ENCODE measurements around the gene CD244. TPM values are rescaled to one million over a fixed set of nuclear protein-coding genes. Genes with fewer than 3 reads are reported as not detected.

The CD244 gene
- total RNA-seq, 4 donors from 2014 or later: 0.25 to 0.63 (median 0.34) TPM; not detected in 1

- intact Hi-C loops (cut with DNase I; ENCODE audit: low total_unique reads): no loop called here
- TF ChIP-seq, protein P1, sequence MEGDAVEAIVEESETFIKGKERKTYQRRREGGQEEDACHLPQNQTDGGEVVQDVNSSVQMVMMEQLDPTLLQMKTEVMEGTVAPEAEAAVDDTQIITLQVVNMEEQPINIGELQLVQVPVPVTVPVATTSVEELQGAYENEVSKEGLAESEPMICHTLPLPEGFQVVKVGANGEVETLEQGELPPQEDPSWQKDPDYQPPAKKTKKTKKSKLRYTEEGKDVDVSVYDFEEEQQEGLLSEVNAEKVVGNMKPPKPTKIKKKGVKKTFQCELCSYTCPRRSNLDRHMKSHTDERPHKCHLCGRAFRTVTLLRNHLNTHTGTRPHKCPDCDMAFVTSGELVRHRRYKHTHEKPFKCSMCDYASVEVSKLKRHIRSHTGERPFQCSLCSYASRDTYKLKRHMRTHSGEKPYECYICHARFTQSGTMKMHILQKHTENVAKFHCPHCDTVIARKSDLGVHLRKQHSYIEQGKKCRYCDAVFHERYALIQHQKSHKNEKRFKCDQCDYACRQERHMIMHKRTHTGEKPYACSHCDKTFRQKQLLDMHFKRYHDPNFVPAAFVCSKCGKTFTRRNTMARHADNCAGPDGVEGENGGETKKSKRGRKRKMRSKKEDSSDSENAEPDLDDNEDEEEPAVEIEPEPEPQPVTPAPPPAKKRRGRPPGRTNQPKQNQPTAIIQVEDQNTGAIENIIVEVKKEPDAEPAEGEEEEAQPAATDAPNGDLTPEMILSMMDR (IDR thresholded peaks at IDR 0.05): no peak
- TF ChIP-seq POLR2A (IDR thresholded peaks at IDR 0.05): no peak
- H3K4me3 ChIP-seq (ENCODE audit: low read depth, poor library complexity, severe bottlenecking): no peak overlapping the region
- no peak for DNase-seq (ENCODE audit: low spot score in 2 of 2)
- 85 to 86% methylated on average over 6 of the region's 6 CpGs for WGBS, 2 donors
Measured at GRCh38 chr1:160814316-160814715, 48.4 kb downstream of the CD244 start.

DNA sequence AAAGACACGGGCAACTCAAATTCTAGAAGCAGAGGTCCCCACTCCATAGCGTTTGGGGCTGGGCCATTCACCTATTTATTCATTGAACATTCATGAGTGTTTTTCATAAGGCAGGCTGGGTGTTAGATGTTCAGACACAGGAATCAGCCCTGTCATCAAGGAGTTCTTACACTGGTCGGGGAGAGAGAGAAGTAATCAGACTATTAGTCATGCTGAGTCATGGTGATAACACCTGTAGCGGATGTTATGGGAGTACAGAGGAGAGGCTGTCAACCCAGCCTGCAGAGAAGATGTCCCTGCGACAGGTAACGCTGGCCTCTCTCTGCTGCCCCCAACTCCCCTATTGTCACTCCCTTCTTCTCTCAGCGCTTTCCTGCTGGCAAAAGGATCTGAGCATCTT, 49.5 kb downstream of the CD244 start:
- WGBS, 2 donors: 69 to 84% methylated on average over 7 of the region's 7 CpGs
- DNase-seq (ENCODE audit: low spot score in 2 of 2): no peak
- intact Hi-C loops (cut with DNase I; ENCODE audit: low total_unique reads): no loop called here
- no peak overlapping the region for H3K4me3 ChIP-seq (ENCODE audit: low read depth, poor library complexity, severe bottlenecking)
- TF ChIP-seq, protein P1 (IDR thresholded peaks at IDR 0.05): no peak
- TF ChIP-seq POLR2A (IDR thresholded peaks at IDR 0.05): no peak

- no peak for DNase-seq (ENCODE audit: low spot score in 2 of 2)
- WGBS, 2 donors: 83 to 84% methylated on average over 2 of the region's 2 CpGs
- TF ChIP-seq POLR2A (IDR thresholded peaks at IDR 0.05): no peak
- no peak overlapping the region for H3K4me3 ChIP-seq (ENCODE audit: low read depth, poor library complexity, severe bottlenecking)
- intact Hi-C loops (cut with DNase I; ENCODE audit: low total_unique reads): no loop called here
Measured at GRCh38 chr1:160811147-160811546, 51.5 kb downstream of the CD244 start.

GRCh38 chr1:160810486-160810885, 52.2 kb downstream of the CD244 start:
- intact Hi-C loops (cut with DNase I; ENCODE audit: low total_unique reads): no loop called here
- no peak overlapping the region for H3K4me3 ChIP-seq (ENCODE audit: low read depth, poor library complexity, severe bottlenecking)
- DNase-seq (ENCODE audit: low spot score in 2 of 2): no peak
- no peak for TF ChIP-seq POLR2A (IDR thresholded peaks at IDR 0.05)
- TF ChIP-seq, protein P1 (IDR thresholded peaks at IDR 0.05): no peak
- 42% methylated on average over 1 of the region's 1 CpG for WGBS, 2 donors

DNA sequence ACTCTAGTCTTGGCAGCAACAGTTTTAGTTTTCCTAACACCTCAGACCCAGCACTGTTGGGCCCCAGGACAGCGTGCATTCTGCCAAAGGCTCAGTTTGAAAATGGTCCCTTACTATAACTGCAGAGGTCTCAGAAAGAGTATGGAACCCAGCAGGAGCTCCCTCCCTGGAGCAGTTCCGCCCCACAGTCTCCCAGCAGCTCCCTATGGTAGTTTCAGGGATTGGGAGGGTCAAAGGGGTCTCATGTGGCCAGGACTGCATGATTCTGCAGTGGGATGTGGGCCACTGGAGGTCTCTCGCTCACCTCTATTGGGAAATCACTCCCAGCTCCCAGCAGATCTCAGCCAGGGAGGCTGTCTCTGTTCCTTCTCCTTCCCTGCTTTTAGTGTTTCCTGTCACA, 54.4 kb downstream of the CD244 start:
- intact Hi-C loops (cut with DNase I; ENCODE audit: low total_unique reads): no loop called here
- no peak for DNase-seq (ENCODE audit: low spot score in 2 of 2)
- H3K4me3 ChIP-seq (ENCODE audit: low read depth, poor library complexity, severe bottlenecking): no peak overlapping the region
- WGBS, 2 donors: 86 to 93% methylated on average over 3 of the region's 3 CpGs
- TF ChIP-seq POLR2A (IDR thresholded peaks at IDR 0.05): no peak
- TF ChIP-seq, protein P1 (IDR thresholded peaks at IDR 0.05): no peak

GRCh38 chr1:160807738-160808137, 54.9 kb downstream of the CD244 start:
- TF ChIP-seq POLR2A (IDR thresholded peaks at IDR 0.05): no peak
- TF ChIP-seq, protein P1 (IDR thresholded peaks at IDR 0.05): no peak
- H3K4me3 ChIP-seq (ENCODE audit: low read depth, poor library complexity, severe bottlenecking): no peak overlapping the region
- no peak for DNase-seq (ENCODE audit: low spot score in 2 of 2)
- intact Hi-C loops (cut with DNase I; ENCODE audit: low total_unique reads): no loop called here
- 92 to 100% methylated on average over 2 of the region's 2 CpGs for WGBS, 2 donors
